ENCODE data around the gene MED16. TPM values are rescaled to one million over a fixed set of nuclear protein-coding genes. Genes with fewer than 3 reads are reported as not detected.
"Not testable (repeated sequence)": the region's sequence is repeated elsewhere in the genome, so short reads cannot be mapped to it uniquely, and the experiment has no call there.

MED16 gene
- total RNA-seq, 4 donors from 2014 or later: 45.1 to 63.9 (median 57.0) TPM

DNA sequence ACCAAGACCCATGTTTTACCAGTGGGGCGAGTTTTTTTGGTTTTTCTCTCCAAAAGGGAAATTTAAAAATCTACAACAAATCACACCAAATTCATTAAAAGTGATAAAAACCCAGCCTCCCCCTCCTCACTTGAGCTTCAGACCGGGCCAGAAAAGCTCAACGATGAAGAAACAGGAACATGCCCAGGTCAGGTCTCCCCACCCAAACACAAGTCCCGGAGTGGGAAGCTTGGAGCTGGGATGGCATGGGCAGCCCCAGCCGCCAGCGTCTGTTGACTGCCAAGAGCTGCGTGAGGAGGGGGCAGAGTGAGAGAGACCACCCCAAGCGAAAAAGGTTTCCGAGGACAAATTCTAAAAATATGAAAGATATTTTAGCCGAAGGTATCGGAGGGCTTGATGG lies 4.0 kb upstream of the MED16 start:
- Histone ChIP-seq H3K27me3 (no peaks in the 10 kb centered on the region), H3K4me3 (no peak overlapping the region), H3K36me3 (peaks cover 21% of the 10 kb centered on the region), H3K4me1 (peaks cover 15% of the 10 kb centered on the region), H3K27ac (no peak overlapping the region), H3K9me3 (no peaks in the 10 kb centered on the region)
- TF ChIP-seq EP300 (IDR thresholded peaks at IDR 0.05): no peak
- TF ChIP-seq POLR2AphosphoS5 (IDR thresholded peaks at IDR 0.05): no peak
- TF ChIP-seq, protein P1, sequence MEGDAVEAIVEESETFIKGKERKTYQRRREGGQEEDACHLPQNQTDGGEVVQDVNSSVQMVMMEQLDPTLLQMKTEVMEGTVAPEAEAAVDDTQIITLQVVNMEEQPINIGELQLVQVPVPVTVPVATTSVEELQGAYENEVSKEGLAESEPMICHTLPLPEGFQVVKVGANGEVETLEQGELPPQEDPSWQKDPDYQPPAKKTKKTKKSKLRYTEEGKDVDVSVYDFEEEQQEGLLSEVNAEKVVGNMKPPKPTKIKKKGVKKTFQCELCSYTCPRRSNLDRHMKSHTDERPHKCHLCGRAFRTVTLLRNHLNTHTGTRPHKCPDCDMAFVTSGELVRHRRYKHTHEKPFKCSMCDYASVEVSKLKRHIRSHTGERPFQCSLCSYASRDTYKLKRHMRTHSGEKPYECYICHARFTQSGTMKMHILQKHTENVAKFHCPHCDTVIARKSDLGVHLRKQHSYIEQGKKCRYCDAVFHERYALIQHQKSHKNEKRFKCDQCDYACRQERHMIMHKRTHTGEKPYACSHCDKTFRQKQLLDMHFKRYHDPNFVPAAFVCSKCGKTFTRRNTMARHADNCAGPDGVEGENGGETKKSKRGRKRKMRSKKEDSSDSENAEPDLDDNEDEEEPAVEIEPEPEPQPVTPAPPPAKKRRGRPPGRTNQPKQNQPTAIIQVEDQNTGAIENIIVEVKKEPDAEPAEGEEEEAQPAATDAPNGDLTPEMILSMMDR (IDR thresholded peaks at IDR 0.05): no peak
- TF ChIP-seq POLR2A (IDR thresholded peaks at IDR 0.05): no peak
- DNase-seq (ENCODE audit: low spot score in 2 of 2): no peak
- WGBS: 97% methylated on average over 11 of the region's 11 CpGs

DNA sequence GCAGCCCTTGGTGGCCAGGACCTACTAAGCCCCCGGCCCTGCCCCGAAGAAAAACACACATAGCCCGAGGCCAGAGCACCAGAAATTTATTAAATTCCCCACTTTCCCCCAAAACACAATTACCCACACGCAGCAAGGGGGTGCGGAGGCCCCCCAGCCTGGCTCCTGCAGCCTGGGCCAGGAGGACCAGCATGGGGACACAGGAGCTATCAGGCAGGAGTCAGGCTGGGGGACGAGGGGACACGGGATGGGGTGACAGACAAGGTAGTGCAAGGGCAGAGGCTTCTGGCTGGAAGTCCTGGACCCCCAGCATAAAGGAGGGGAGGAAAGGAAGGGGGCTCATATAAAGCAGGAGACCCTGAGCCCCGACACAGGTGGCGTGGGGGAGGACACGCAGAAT lies 3.4 kb upstream of the MED16 start:
- TF ChIP-seq EP300 (IDR thresholded peaks at IDR 0.05) (no peak), POLR2A (IDR thresholded peaks at IDR 0.05) (no peak), POLR2AphosphoS5 (IDR thresholded peaks at IDR 0.05) (no peak)
- TF ChIP-seq, protein P1 (IDR thresholded peaks at IDR 0.05): no peak
- Histone ChIP-seq H3K9me3 (no peaks in the 10 kb centered on the region), H3K4me1 (peaks cover 19% of the 10 kb centered on the region)

DNA sequence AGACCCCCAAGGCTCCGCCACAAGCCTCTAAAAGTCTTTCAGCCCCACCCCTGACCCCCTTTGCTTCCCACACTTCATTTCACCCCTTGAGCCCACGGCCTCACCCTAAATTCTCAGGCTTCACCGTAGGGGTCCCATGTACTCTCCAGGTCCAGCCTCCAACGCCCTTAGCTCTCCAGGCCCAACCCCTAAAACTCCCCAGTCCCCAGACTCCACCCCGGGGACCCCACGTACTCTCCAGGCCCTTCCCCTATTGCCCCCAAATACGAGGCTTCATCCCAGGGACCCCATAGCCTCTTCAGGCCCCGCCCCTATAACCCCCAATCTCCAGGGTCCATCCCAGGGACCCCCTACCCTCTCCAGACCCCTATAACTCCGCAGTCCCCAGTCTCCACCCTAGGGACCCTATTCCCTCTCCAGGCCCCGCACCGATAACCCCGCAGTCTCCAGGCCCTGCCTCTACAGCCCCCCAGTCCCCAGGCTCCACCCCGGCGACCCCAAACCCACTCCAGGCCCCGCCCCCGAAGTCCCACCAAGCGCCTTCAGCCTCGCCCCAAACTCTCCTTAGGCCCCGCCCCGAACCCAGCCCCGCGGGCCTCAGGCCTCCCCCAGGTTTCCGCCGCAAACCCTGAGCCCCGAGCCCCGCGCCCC lies 619 bp downstream of the MED16 start:
- WGBS: 5% methylated on average over 21 of the region's 27 CpGs
- peaks cover 35% of the 10 kb centered on the region for H3K36me3 ChIP-seq

More for the DNA sequence above, 3.4 kb upstream of the MED16 start:
- 93% methylated on average over 7 of the region's 10 CpGs for WGBS
- Histone ChIP-seq H3K27me3 (no peaks in the 10 kb centered on the region), H3K27ac (no peak overlapping the region), H3K4me3 (no peak overlapping the region), H3K36me3 (peaks cover 21% of the 10 kb centered on the region)
- no peak for DNase-seq (ENCODE audit: low spot score in 2 of 2)

DNA sequence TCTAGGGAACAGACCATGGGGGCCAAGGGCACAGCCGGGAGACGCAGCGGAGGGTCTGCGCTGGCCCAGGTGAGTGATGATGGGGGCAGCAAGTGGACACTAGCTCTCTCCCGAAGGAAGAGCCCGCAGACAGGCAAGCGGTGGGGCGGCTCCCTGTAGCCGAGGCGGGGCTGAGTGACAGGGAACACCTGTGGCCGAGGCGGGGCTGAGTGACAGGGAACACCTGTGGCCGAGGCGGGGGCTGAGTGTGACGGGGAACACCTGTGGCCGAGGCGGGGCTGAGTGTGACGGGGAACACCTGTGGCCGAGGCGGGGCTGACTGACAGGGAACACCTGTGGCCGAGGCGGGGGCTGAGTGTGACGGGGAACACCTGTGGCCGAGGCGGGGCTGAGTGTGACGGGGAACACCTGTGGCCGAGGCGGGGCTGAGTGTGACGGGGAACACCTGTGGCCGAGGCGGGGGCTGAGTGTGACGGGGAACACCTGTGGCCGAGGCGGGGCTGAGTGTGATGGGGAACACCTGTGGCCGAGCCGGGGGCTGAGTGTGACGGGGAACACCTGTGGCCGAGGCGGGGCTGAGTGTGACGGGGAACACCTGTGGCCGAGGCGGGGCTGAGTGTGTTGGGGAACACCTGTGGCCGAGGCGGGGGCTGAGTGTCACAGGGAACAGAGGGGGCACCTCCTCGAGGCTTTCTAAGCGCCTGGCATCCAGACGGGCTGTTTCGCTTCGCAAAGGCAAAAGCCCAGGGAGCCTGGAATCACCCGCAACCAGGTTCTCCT lies 1.4 kb downstream of the MED16 start:
- not testable (repeated sequence) for DNase-seq (ENCODE audit: low spot score in 2 of 2); H3K9me3 ChIP-seq; H3K27me3 ChIP-seq
- peaks cover 21% of the 10 kb centered on the region for H3K4me1 ChIP-seq
- H3K4me3 ChIP-seq: peak overlapping the region; percentile 89
- H3K27ac ChIP-seq: peak overlapping the region; percentile 89
- peaks cover 34% of the 10 kb centered on the region for H3K36me3 ChIP-seq
- WGBS: 70% methylated on average over 40 of the region's 50 CpGs

More for the DNA sequence above, 619 bp downstream of the MED16 start:
- Histone ChIP-seq H3K27me3 (no peaks in the 10 kb centered on the region), H3K9me3 (no peaks in the 10 kb centered on the region), H3K4me1 (peaks cover 21% of the 10 kb centered on the region), H3K27ac (peak overlapping the region; percentile 89), H3K4me3 (peak overlapping the region; percentile 89)
- no peak for TF ChIP-seq POLR2A (IDR thresholded peaks at IDR 0.05)
- TF ChIP-seq, protein P1 (IDR thresholded peaks at IDR 0.05): no peak
- no peak for TF ChIP-seq POLR2AphosphoS5 (IDR thresholded peaks at IDR 0.05)
- TF ChIP-seq EP300 (IDR thresholded peaks at IDR 0.05): no peak
- no peak for DNase-seq (ENCODE audit: low spot score in 2 of 2)

DNA sequence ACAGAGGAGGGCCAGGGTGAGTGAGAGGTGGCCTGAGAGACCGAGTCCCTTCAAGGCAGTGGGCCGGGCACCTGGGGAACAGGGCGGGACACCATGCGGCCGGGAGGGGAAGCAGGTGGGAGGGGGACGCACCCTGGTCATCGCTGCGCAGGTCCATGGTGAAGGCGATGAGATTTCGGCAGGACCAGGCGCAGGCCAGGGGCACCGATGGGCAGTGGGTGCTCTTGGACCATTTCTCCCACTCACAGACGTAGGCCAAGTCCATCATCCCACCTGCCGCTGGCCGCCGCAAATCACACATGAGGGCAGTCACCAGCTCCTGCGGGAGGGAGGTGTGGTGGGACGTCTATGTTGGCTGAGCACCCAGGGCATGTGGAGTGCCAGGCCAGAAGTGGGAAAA lies 2.2 kb downstream of the MED16 start:
- TF ChIP-seq, protein P1 (IDR thresholded peaks at IDR 0.05): no peak
- H3K27ac ChIP-seq: no peak overlapping the region
- no peaks in the 10 kb centered on the region for H3K27me3 ChIP-seq
- H3K4me3 ChIP-seq: no peak overlapping the region
- DNase-seq (ENCODE audit: low spot score in 2 of 2): no peak
- H3K4me1 ChIP-seq: peaks cover 21% of the 10 kb centered on the region
- 85% methylated on average over 17 of the region's 18 CpGs for WGBS
- H3K9me3 ChIP-seq: no peaks in the 10 kb centered on the region
- peaks cover 41% of the 10 kb centered on the region for H3K36me3 ChIP-seq

All from suprapubic skin (tissue), 4 donors.